ENCODE measurements around the gene SCUBE1.

Gene SCUBE1

DNA sequence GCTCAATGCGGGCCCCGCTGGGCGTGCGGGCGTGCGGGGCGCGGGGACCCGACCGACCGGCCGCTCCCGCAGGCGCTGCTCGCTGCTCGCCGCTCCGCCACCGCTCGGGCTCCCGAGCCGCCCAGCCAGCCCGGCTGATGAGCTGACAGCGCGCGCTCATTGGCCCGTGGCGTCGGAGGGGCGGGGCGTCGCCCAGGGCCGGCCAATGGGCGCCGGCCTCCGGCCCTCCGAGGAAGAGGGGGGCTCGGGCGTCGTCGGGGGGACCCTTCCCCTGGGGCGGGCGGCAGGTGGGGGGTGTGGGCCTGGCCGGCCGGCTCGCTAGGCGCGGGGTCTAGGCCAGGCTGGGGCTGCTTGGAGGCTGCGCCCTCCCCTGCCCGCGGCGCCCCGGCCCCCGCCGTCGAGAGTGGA is at the start of gene SCUBE1:
TSS of gene SCUBE1 (minus strand) at position 111 of the 408 bp plus-strand sequence. CDS start 111 bp downstream, outside the sequence.
- in situ Hi-C loops (cut with HindIII; ENCODE audit: low sequenced_read_pairs): loop anchor here (5.0 kb wide), 1 partner anchor 89 kb away; no protein-coding TSS in a partner anchor
- no peak within 1 kb of the TSS for H3K4me3 ChIP-seq (ENCODE audit: low read depth, low read length)
- TF ChIP-seq, protein P1, sequence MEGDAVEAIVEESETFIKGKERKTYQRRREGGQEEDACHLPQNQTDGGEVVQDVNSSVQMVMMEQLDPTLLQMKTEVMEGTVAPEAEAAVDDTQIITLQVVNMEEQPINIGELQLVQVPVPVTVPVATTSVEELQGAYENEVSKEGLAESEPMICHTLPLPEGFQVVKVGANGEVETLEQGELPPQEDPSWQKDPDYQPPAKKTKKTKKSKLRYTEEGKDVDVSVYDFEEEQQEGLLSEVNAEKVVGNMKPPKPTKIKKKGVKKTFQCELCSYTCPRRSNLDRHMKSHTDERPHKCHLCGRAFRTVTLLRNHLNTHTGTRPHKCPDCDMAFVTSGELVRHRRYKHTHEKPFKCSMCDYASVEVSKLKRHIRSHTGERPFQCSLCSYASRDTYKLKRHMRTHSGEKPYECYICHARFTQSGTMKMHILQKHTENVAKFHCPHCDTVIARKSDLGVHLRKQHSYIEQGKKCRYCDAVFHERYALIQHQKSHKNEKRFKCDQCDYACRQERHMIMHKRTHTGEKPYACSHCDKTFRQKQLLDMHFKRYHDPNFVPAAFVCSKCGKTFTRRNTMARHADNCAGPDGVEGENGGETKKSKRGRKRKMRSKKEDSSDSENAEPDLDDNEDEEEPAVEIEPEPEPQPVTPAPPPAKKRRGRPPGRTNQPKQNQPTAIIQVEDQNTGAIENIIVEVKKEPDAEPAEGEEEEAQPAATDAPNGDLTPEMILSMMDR (IDR thresholded peaks at IDR 0.05; ENCODE audit: low read depth, low read length, missing control alignments): no peak
- no peak for DNase-seq (ENCODE audit: low read depth)

DNA sequence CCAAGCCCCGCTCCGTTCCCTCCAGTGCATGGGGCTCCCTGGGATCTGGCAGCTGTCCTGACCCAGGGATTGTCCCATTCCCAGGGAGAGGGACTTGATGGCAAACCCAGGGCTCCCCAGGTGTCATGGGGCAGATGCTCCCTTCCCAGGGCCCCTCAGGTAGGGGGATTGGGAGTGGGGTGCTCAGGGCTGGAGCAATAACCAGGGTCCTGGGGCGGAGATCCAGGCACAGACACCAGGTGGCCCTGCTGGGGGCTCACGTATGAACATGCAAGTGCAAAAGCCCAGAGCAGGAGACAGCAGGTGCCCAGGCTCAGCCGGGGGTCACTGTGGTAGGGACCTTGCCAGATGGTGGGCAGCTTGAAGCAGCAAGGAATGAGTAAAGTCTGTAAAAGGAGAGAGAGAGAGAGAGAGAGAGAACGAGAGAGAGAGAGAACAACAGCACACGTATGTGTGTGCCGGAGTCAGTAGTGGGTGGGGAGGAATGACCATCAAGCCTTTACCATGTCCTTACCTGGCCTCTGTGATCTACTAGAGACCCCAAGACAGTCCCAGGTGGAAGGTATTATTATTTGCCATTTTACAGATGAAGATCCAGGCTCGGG is 49.3 kb upstream of the SCUBE1 start:
- no peak for DNase-seq (ENCODE audit: low read depth)
- in situ Hi-C loops (cut with HindIII; ENCODE audit: low sequenced_read_pairs): no loop called here
- TF ChIP-seq, protein P1 (IDR thresholded peaks at IDR 0.05; ENCODE audit: low read depth, low read length, missing control alignments): no peak
- no peak overlapping the region for H3K4me3 ChIP-seq (ENCODE audit: low read depth, low read length)

DNA sequence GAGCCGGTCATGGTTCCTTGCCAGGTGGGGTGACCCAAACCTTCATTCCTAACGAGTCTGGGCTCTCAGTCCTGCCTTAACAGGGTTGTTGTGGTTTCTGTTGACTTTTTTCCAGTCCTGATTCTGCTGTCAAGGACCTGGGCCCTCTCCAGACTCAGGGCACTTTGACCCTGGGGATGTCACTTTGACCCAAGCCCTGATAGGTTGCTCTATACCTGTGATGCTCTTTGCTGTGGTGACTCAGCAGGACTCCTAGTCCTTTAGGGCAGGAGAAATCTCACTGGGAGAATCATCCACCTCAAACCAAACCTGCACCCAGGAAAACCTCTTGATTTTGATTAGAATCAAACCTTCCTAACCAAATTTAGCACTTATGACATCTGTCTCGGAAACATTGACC is 48.1 kb upstream of the SCUBE1 start:
- TF ChIP-seq, protein P1 (IDR thresholded peaks at IDR 0.05; ENCODE audit: low read depth, low read length, missing control alignments): no peak
- in situ Hi-C loops (cut with HindIII; ENCODE audit: low sequenced_read_pairs): no loop called here
- no peak for DNase-seq (ENCODE audit: low read depth)
- no peak overlapping the region for H3K4me3 ChIP-seq (ENCODE audit: low read depth, low read length)

DNA sequence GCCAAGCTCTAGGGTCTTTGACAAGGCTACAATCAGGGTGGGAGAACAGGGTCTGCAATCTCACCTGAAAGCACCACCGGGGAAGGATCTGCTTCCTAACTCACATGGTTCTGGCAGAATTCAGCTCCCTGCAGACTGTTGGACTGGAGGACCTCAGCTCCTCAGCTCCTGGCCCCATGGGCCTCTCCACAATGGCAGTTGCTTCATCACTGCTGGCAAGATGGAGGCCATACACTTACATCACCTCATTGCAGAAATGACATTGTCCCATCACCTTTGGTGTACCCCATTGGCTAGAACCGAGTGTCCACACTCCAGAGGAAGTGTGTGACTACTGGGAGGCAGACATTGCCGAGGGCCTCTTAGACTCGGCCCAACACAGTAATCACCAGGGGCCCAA is 47.7 kb upstream of the SCUBE1 start:
- H3K4me3 ChIP-seq (ENCODE audit: low read depth, low read length): no peak overlapping the region
- in situ Hi-C loops (cut with HindIII; ENCODE audit: low sequenced_read_pairs): no loop called here
- TF ChIP-seq, protein P1 (IDR thresholded peaks at IDR 0.05; ENCODE audit: low read depth, low read length, missing control alignments): no peak
- DNase-seq (ENCODE audit: low read depth): no peak

DNA sequence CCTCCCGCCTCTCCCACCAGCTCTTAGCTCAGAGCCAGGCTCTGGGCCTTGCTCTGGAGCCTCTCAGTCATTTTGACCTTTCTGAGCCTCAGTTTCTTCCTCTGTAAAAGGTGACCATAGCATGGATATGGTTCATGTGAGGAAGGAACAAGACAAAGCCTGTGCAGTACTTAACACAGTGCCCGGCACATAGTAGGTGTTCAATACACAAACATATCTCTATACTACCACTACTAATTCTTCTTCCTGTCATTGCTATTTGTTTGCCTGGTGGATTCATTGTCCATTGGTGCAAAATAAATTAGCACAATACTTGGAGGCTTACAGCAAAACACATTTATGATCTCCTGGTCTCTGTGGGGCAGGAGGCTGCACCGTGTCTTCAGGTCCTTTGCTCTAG is 47.0 kb upstream of the SCUBE1 start:
- no peak overlapping the region for H3K4me3 ChIP-seq (ENCODE audit: low read depth, low read length)
- TF ChIP-seq, protein P1 (IDR thresholded peaks at IDR 0.05; ENCODE audit: low read depth, low read length, missing control alignments): no peak
- in situ Hi-C loops (cut with HindIII; ENCODE audit: low sequenced_read_pairs): no loop called here
- no peak for DNase-seq (ENCODE audit: low read depth)

DNA sequence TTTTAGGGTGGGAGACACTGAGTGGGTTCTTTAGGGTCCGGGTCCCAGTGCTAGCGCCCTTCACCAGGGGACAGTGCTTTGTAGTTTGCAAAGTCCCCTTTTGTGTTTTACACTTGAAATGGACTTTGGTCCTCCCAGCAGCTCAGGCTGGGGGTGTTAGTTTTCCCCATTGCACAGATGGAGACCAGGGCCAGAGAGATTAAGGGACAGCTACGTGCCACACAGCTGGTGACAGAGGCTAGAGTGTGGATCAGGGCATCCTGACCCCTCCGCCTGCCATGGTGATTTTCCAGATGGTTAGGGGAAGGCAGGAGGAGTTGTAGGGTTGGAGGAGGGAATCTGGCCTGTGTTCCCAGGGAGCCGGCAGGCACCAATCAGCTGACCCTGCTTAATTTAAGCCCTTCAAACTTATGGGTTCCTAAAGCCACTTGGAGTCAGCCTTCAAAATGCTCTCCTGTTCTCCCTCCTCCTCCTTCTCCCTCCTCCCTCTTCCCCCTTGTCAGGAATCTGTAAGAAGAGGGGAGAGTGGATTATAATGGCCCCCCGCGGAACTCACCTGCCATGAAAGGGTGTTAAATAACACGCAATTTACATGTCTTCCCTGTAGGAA is 46.2 kb upstream of the SCUBE1 start:
- TF ChIP-seq, protein P1 (IDR thresholded peaks at IDR 0.05; ENCODE audit: low read depth, low read length, missing control alignments): no peak
- in situ Hi-C loops (cut with HindIII; ENCODE audit: low sequenced_read_pairs): no loop called here

More for the DNA sequence above, 46.2 kb upstream of the SCUBE1 start:
- no peak overlapping the region for H3K4me3 ChIP-seq (ENCODE audit: low read depth, low read length)
- no peak for DNase-seq (ENCODE audit: low read depth)

Data from astrocyte of the cerebellum (primary cell).